Esophagus mucosa (tissue), 1 donor: Measurements from ENCODE around the gene ELP2. TPM values are rescaled to one million over a fixed set of nuclear protein-coding genes. Genes with fewer than 3 reads are reported as not detected.
"Not testable (repeated sequence)": the region's sequence is repeated elsewhere in the genome, so short reads cannot be mapped to it uniquely, and the experiment has no call there.

Source experiments
- ATAC-seq: fragments of 200-7000 bp; cut with Tn5 transposase; one replicate; pipeline ENCODE4 v1.9.1; 2020
- total RNA-seq: library from RNA; stranded (reverse); gene quantifications from one replicate; pipeline ENCODE4 v1.2.4, GENCODE V29; 2023
- donor health status: DM: yes; HTN: yes; CAD: no.

Gene ELP2
- total RNA-seq, 1 donor from 2014 or later = 45.6 TPM

- ATAC-seq = no peak
These were observed 59.8 kb downstream of the ELP2 start for GRCh38 chr18:36189486-36189885.

- no peak for ATAC-seq
These were observed 61.6 kb downstream of the ELP2 start for GRCh38 chr18:36191286-36191685.

- no peak for ATAC-seq
These were observed 62.0 kb downstream of the ELP2 start for GRCh38 chr18:36191711-36192110.

GRCh38 chr18:36194600-36195315 lies 65.1 kb downstream of the ELP2 start:
- ATAC-seq = no peak

- no peak for ATAC-seq
These were observed 65.9 kb downstream of the ELP2 start for GRCh38 chr18:36195427-36196122.

GRCh38 chr18:36196238-36196995 lies 66.7 kb downstream of the ELP2 start:
- no peak for ATAC-seq

GRCh38 chr18:36197511-36198166 lies 67.9 kb downstream of the ELP2 start:
- ATAC-seq = no peak

- ATAC-seq = peak; percentile 9
These were observed 70.1 kb downstream of the ELP2 start for GRCh38 chr18:36199691-36200295.

- ATAC-seq = no peak
These were observed 70.7 kb downstream of the ELP2 start for GRCh38 chr18:36200354-36200771.

- no peak for ATAC-seq
These were observed 72.1 kb downstream of the ELP2 start for GRCh38 chr18:36201765-36202164.

GRCh38 chr18:36203360-36203895 lies 73.7 kb downstream of the ELP2 start:
- no peak for ATAC-seq

- ATAC-seq = no peak
These were observed 75.5 kb downstream of the ELP2 start for GRCh38 chr18:36205166-36205565.

- ATAC-seq = no peak
These were observed 77.6 kb downstream of the ELP2 start for GRCh38 chr18:36207303-36207702.

- ATAC-seq = not testable (repeated sequence)
These were observed 78.3 kb downstream of the ELP2 start for GRCh38 chr18:36207969-36208368.

GRCh38 chr18:36211612-36212065 lies 81.9 kb downstream of the ELP2 start:
- ATAC-seq = peak; percentile 17

GRCh38 chr18:36212301-36213171 lies 82.8 kb downstream of the ELP2 start:
- ATAC-seq = no peak

- no peak for ATAC-seq
These were observed 85.1 kb downstream of the ELP2 start for GRCh38 chr18:36214811-36215210.

- ATAC-seq = no peak
These were observed 85.9 kb downstream of the ELP2 start for GRCh38 chr18:36215577-36215976.

- ATAC-seq = no peak
These were observed 87.6 kb downstream of the ELP2 start for GRCh38 chr18:36217348-36217747.

- no peak for ATAC-seq
These were observed 99.5 kb downstream of the ELP2 start for GRCh38 chr18:36229188-36229587.
